ENCODE data around the gene PLXNC1.

GRCh38 chr12:94230357-94230905, 82.1 kb downstream of the PLXNC1 start:
- no peak for TF ChIP-seq GATA2 (IDR thresholded peaks at IDR 0.05; ENCODE audit: low read depth, low read length)
- no peak for TF ChIP-seq GATA3 (IDR thresholded peaks at IDR 0.05; ENCODE audit: low read depth, low read length)
